ENCODE results near the gene KCNQ2. TPM values are rescaled to one million over a fixed set of nuclear protein-coding genes. Genes with fewer than 3 reads are reported as not detected.
A peak's percentile ranks its signal among the peaks of the same experiment; 100 is the strongest.

KCNQ2 gene
- total and polyA plus RNA-seq, 12 donors: 0.03 to 3.8 (median 1.4) TPM; not detected in 7

DNA sequence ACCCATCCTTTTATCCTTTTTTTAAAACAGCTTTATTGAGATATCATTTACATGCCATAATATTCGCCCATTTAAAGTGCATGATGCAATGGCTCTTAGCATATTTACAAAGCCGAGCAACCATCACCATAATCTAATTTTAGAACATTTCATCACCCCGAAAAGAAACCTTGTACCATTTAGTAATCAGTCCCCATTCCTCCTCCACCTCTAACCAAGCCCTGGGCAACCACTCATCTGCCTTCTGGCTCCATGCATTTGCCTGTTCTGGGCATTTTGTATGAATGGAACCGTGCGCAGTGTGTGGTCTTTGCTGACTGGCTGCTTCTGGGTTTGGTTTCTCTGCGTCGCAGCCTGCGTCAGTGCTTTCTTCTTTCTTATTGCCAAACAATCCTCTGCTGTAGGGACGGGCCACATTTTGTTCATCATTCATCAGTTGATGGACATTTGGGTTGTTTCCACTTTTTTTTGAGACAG, 36.7 kb upstream of the KCNQ2 start:
- DNase-seq: no peak
- peak overlapping the region in 3 of 10 donors; percentile 31 to 61 (median 40) for H3K27ac ChIP-seq
- H3K4me3 ChIP-seq: no peak overlapping the region
- ATAC-seq: peak in 6 of 8 donors; percentile 60 to 82 (median 77)
- WGBS, 2 donors: 77% methylated on average over 9 of the region's 9 CpGs
- peaks cover 0 to 26% (median 0%) of the 10 kb centered on the region in 7 donors for H3K27me3 ChIP-seq
- intact Hi-C loops (cut with DNase I): no loop called here
- H3K36me3 ChIP-seq: no peaks in the 10 kb centered on the region
- peaks cover 0 to 23% (median 0%) of the 10 kb centered on the region in 11 donors for H3K9me3 ChIP-seq
- peaks cover 0 to 8% (median 0%) of the 10 kb centered on the region in 9 donors for H3K4me1 ChIP-seq
- TF ChIP-seq, protein P1, sequence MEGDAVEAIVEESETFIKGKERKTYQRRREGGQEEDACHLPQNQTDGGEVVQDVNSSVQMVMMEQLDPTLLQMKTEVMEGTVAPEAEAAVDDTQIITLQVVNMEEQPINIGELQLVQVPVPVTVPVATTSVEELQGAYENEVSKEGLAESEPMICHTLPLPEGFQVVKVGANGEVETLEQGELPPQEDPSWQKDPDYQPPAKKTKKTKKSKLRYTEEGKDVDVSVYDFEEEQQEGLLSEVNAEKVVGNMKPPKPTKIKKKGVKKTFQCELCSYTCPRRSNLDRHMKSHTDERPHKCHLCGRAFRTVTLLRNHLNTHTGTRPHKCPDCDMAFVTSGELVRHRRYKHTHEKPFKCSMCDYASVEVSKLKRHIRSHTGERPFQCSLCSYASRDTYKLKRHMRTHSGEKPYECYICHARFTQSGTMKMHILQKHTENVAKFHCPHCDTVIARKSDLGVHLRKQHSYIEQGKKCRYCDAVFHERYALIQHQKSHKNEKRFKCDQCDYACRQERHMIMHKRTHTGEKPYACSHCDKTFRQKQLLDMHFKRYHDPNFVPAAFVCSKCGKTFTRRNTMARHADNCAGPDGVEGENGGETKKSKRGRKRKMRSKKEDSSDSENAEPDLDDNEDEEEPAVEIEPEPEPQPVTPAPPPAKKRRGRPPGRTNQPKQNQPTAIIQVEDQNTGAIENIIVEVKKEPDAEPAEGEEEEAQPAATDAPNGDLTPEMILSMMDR (IDR thresholded peaks at IDR 0.05): no peak

DNA sequence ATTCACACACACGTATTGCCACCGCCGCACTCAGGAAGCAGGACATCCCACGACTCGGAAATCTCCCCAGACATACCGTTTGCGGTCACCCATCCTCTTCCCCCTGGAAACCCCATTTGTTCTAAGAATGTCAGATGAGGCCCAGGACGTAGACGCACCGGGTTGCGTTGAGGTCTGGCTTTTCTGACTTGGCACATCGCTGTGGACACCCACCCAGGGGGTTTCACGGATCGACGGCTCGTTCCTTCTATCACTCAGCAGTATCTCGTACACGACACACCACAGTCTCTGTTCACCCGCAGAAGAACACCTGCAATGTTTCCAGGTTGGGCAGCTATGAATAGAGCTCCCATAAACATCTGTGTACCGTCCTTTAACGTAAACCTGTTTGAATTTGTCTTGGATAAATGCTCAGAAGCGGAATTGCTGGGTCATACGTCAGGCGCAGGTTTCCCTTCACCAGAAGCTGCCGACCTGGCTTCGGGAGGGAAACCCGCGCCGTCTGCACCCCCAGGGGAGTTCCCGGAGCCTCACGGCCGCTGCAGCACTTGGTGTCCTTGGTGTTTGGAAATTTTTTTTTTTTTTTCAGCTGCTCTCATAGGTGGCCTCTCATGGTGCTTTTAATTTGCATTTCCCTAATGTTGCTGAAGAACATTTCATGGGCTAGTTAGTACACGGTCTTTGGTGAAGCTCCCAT, 35.8 kb upstream of the KCNQ2 start:
- DNase-seq: no peak
- TF ChIP-seq, protein P1 (IDR thresholded peaks at IDR 0.05): no peak
- no peak for ATAC-seq
- 90 to 92% methylated on average over 33 of the region's 33 CpGs for whole genome bisulfite sequencing, 2 donors
- H3K27me3 ChIP-seq: peaks cover 0 to 26% (median 0%) of the 10 kb centered on the region in 7 donors
- H3K27ac ChIP-seq: no peak overlapping the region
- H3K36me3 ChIP-seq: no peaks in the 10 kb centered on the region
- no peak overlapping the region for H3K4me3 ChIP-seq
- peaks cover 0 to 8% (median 0%) of the 10 kb centered on the region in 9 donors for H3K4me1 ChIP-seq
- peaks cover 0 to 25% (median 0%) of the 10 kb centered on the region in 11 donors for H3K9me3 ChIP-seq
- intact Hi-C loops (cut with DNase I): no loop called here

DNA sequence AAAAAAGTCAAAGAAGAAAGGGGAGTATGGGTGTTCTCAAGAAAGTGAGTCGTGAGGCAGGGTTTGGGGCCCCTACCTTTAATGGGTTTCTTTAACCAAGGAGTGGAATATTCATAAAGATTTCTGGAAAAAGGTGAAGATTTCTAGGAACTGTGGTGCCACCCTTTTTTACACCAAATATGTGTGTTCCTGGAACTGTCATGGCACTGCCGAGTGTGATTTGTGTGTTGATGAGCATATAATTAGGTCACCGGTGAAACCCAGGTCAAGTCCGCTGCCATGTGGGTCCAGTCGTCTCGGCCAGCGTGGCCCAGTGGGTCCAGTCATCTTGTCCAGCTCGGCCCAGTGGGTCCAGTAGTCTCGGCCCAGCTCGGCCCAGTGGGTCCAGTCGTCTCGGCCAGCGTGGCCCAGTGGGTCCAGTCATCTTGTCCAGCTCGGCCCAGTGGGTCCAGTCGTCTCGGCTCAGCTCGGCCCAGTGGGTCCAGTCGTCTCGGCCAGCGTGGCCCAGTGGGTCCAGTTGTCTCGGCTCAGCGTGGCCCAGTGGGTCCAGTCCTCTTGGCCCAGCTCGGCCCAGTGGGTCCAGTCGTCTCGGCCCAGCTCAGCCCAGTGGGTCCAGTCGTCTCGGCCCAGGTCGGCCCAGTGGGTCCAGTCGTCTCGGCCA, 34.8 kb upstream of the KCNQ2 start:
- Histone ChIP-seq H3K4me3 (no peak overlapping the region), H3K27ac (no peak overlapping the region), H3K36me3 (no peaks in the 10 kb centered on the region), H3K27me3 (peaks cover 0 to 34% (median 7%) of the 10 kb centered on the region in 7 donors), H3K4me1 (peaks cover 0 to 15% (median 4%) of the 10 kb centered on the region in 9 donors), H3K9me3 (peaks cover 0 to 25% (median 0%) of the 10 kb centered on the region in 11 donors)
- intact Hi-C loops (cut with DNase I): no loop called here
- 93 to 95% methylated on average over 30 of the region's 30 CpGs for WGBS, 2 donors
- TF ChIP-seq, protein P1 (IDR thresholded peaks at IDR 0.05): no peak
- no peak for ATAC-seq
- DNase-seq: no peak

DNA sequence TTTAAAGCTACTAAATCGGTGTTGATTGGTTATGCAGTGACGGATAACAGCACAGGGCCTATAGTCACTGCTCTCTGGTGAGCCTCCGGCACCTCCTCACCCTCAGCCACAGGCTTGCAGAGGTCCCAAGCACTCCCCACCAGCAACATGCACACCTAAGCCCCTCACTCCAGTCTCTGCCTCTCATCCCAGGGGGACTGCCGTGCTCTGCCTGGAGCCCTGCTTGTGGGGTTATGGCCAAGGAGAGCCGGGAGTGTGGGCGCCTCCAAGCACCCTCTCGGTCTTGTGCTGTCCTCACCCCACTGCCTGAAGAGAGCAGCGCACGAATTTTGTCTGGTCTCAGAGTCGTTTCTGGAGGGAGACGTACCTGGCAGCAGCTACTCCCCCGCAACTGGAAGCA, 33.3 kb upstream of the KCNQ2 start:
- DNase-seq: no peak
- Histone ChIP-seq H3K9me3 (peaks cover 0 to 25% (median 0%) of the 10 kb centered on the region in 11 donors), H3K4me1 (peaks cover 0 to 30% (median 16%) of the 10 kb centered on the region in 9 donors), H3K27me3 (peaks cover 0 to 27% (median 14%) of the 10 kb centered on the region in 7 donors), H3K4me3 (no peak overlapping the region), H3K36me3 (no peaks in the 10 kb centered on the region), H3K27ac (no peak overlapping the region)
- ATAC-seq: no peak
- intact Hi-C loops (cut with DNase I): no loop called here
- 87 to 88% methylated on average over 12 of the region's 12 CpGs for WGBS, 2 donors
- TF ChIP-seq, protein P1 (IDR thresholded peaks at IDR 0.05): no peak

Data from heart right ventricle (tissue), 16 donors.